CD4-positive, alpha-beta T cell (primary cell): ENCODE results near the gene C16orf46. TPM values are rescaled to one million over a fixed set of nuclear protein-coding genes. Genes with fewer than 3 reads are reported as not detected.

ENCODE experiments used
- ATAC-seq: fragments of 200-7000 bp; cut with Tn5 transposase; one replicate; pipeline ENCODE4 v1.10.0; 2022; ENCODE audit warnings: mild to moderate bottlenecking; ENCODE audit not compliant: poor library complexity
- CTCF ChIA-PET: fragments of 350-600 bp; sonication (Branson Sonifier 250); formaldehyde crosslinking; loops from one replicate; lab custom pipeline; 2021; ENCODE audit warnings: antibody characterized with exemption, inconsistent platforms; lab: Charles Lee
- POLR2A ChIA-PET: fragments of 350-600 bp; sonication (Branson Sonifier 250); formaldehyde crosslinking; loops from one replicate; lab custom pipeline; 2021; ENCODE audit warnings: antibody characterized with exemption, inconsistent platforms; lab: Charles Lee
- DNase-seq, 14 experiments: peaks; one replicate each; pipeline ENCODE4 v3.0.0-alpha.2; 2013 to 2020; ENCODE audit warnings: mixed read lengths in 2 of 14
- H3K27ac ChIP-seq, 2 donors: one replicate each; pipeline versions ENCODE4 v1.5.1 to v1.7.0; 2013; ENCODE audit warnings: low read length in 2 of 2, low read depth in 1 of 2, mild to moderate bottlenecking in 1 of 2
- H3K27me3 ChIP-seq, 2 experiments: 1 replicate in 1 of 2; 2 replicates in 1 of 2; pipeline versions ENCODE4 v1.6.1 to v1.7.0; 2013; ENCODE audit warnings: low read length in 2 of 2, control low read depth in 1 of 2, mild to moderate bottlenecking in 1 of 2, moderate library complexity in 1 of 2; ENCODE audit not compliant: insufficient read depth in 2 of 2, control insufficient read depth in 1 of 2
- H3K36me3 ChIP-seq: one replicate; pipeline ENCODE4 v1.6.1; 2013; ENCODE audit warnings: low read length, control low read depth; ENCODE audit not compliant: insufficient read depth
- H3K4me1 ChIP-seq: one replicate; pipeline ENCODE4 v1.6.1; 2013; ENCODE audit warnings: low read length, control low read depth; ENCODE audit not compliant: insufficient read depth
- H3K4me3 ChIP-seq: one replicate; pipeline ENCODE4 v1.5.1; 2013; ENCODE audit warnings: mild to moderate bottlenecking, low read length, moderate library complexity
- H3K9me3 ChIP-seq, 2 experiments: 1 replicate in 1 of 2; 2 replicates in 1 of 2; pipeline versions ENCODE4 v1.6.1 to v1.7.0; 2013; ENCODE audit warnings: low read length in 2 of 2, mild to moderate bottlenecking in 2 of 2, control low read depth in 1 of 2, moderate library complexity in 1 of 2; ENCODE audit not compliant: control insufficient read depth in 1 of 2, insufficient read depth in 1 of 2
- H3K27ac Mint-ChIP-seq: one replicate; pipeline ENCODE4 v1.8.0; 2020; ENCODE audit warnings: mixed read lengths
- H3K27me3 Mint-ChIP-seq: one replicate; pipeline ENCODE4 v1.8.0; 2021; ENCODE audit warnings: mixed read lengths
- H3K36me3 Mint-ChIP-seq: one replicate; pipeline ENCODE4 v1.8.0; 2021; ENCODE audit warnings: low read depth, mixed read lengths
- H3K4me1 Mint-ChIP-seq: one replicate; pipeline ENCODE4 v1.8.0; 2021; ENCODE audit warnings: low read depth, mixed read lengths
- H3K4me3 Mint-ChIP-seq: one replicate; pipeline ENCODE4 v1.8.0; 2020; ENCODE audit warnings: mild to moderate bottlenecking, mixed read lengths
- H3K9me3 Mint-ChIP-seq: one replicate; pipeline ENCODE4 v1.8.0; 2020; ENCODE audit warnings: mixed read lengths
- intact Hi-C, 2 experiments: fragments of 100-400 bp; cut with DNase I in 1 of 2; cut with micrococcal nuclease in 1 of 2; formaldehyde crosslinking; loops; one replicate each; pipeline versions ENCODE4 v1.15.1 to v1.9.0; 2023 to 2025; cut with DNase I, micrococcal nuclease
- total RNA-seq, 174 experiments: library from RNA in 2 of 174; stranded (reverse) in 2 of 174; gene quantifications; one replicate each; pipeline ENCODE4 v1.2.3 and lab custom pipeline; 2021 to 2026
- TF ChIP-seq, protein P1 (sequence below): fragments of 200-600 bp; IDR thresholded peaks from one replicate; pipeline ENCODE4 v1.8.0; 2022; ENCODE audit warnings: antibody characterized with exemption, mild to moderate bottlenecking

C16orf46 gene
- total RNA-seq, 2 experiments from 2014 or later: 0.55 TPM; not detected in 1

DNA sequence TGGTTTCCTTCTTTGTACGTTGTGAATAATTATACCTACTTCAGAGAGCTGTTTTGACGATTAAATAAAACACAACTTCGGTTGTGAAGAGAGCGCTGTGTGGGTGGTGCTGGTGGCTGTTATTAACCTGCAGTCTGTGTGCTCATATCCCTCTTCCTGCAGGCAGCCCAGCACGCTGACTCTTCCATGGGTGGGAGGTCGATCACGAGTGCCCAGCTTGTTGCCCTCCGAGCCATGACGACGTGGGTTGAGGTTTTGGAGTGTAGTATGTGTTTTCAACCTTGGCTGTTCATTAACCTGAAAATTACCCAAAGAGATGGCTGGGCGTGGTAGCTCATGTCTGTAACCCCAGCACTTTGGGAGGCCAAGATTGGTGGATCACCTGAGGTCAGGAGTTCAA lies 30.5 kb upstream of the C16orf46 start:
- TF ChIP-seq, protein P1, sequence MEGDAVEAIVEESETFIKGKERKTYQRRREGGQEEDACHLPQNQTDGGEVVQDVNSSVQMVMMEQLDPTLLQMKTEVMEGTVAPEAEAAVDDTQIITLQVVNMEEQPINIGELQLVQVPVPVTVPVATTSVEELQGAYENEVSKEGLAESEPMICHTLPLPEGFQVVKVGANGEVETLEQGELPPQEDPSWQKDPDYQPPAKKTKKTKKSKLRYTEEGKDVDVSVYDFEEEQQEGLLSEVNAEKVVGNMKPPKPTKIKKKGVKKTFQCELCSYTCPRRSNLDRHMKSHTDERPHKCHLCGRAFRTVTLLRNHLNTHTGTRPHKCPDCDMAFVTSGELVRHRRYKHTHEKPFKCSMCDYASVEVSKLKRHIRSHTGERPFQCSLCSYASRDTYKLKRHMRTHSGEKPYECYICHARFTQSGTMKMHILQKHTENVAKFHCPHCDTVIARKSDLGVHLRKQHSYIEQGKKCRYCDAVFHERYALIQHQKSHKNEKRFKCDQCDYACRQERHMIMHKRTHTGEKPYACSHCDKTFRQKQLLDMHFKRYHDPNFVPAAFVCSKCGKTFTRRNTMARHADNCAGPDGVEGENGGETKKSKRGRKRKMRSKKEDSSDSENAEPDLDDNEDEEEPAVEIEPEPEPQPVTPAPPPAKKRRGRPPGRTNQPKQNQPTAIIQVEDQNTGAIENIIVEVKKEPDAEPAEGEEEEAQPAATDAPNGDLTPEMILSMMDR: no peak

DNA sequence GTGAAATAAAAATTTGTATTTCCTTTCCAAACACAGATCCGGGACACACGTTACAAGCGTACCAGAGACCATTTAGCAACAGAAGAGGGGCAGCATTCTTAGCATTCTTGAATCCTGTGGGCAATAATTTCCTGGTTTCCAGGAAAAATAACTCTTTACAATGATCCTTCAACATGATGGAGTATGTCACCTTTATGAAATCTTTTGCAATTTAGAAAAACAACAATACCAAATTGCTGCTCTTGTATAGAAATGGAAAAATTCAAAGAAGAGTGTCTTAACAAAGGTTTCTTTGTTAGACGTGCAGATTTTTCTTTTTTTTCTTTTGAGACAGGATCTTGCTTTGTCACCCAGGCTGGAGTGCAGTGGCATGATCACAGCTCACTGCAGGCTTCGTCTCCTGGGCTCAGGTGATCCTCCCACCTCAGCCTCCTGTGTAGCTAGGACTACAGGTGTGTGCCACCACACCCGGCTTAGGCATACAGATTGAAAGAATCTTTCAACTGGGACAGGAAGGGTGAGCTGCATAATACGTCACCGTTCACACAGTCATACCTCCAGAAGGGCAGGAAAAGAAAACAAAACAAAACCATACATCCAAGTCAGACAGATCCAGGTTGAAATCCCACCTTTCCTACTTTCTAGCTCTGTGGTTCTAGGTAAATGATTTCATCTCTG lies 29.9 kb upstream of the C16orf46 start:
- Histone ChIP-seq H3K4me3 (no peak overlapping the region), H3K4me1 (no peaks in the 10 kb centered on the region), H3K27ac (no peak overlapping the region), H3K27me3 (no peaks in the 10 kb centered on the region), H3K9me3 (peaks cover 0 to 4% of the 10 kb centered on the region in 2 experiments), H3K36me3 (no peaks in the 10 kb centered on the region)
- intact Hi-C loops: no loop called here
- no peak overlapping the region for H3K27ac Mint-ChIP-seq
- TF ChIP-seq, protein P1: no peak
- POLR2A ChIA-PET: no interaction called here
- DNase-seq: no peak
- no peaks in the 10 kb centered on the region for H3K36me3 Mint-ChIP-seq
- no peak overlapping the region for H3K4me3 Mint-ChIP-seq
- ATAC-seq: no peak
- no peaks in the 10 kb centered on the region for H3K4me1 Mint-ChIP-seq
- no peaks in the 10 kb centered on the region for H3K9me3 Mint-ChIP-seq
- CTCF ChIA-PET: no interaction called here
- H3K27me3 Mint-ChIP-seq: peaks cover 8% of the 10 kb centered on the region

More for the DNA sequence above, 30.5 kb upstream of the C16orf46 start:
- no peak overlapping the region for H3K27ac Mint-ChIP-seq
- Histone ChIP-seq H3K27me3 (no peaks in the 10 kb centered on the region), H3K9me3 (peaks cover 0 to 4% of the 10 kb centered on the region in 2 experiments), H3K36me3 (no peaks in the 10 kb centered on the region), H3K4me1 (no peaks in the 10 kb centered on the region), H3K27ac (no peak overlapping the region), H3K4me3 (no peak overlapping the region)
- CTCF ChIA-PET: no interaction called here
- no peaks in the 10 kb centered on the region for H3K36me3 Mint-ChIP-seq
- ATAC-seq (no peak), DNase-seq (no peak)
- no peaks in the 10 kb centered on the region for H3K4me1 Mint-ChIP-seq
- peaks cover 10% of the 10 kb centered on the region for H3K27me3 Mint-ChIP-seq
- no peaks in the 10 kb centered on the region for H3K9me3 Mint-ChIP-seq
- intact Hi-C loops: no loop called here
- H3K4me3 Mint-ChIP-seq: no peak overlapping the region
- POLR2A ChIA-PET: no interaction called here

DNA sequence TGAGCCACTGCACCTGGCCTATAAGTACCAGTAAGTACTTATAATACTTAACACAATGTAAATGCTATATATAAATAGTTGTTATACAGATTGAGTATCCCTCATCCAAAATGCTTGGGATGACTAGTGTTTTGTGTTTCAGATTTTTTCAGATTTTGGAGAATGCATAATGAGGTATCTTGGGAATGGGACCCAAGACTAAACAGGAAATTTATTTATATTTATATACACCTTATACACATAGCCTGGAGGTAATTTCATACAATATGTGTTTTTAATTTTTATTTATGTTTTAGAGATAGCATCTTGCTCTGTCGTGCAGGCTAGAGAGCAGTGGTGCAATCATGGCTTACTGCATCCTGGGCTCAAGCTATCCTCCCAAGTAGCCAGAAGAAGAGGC lies 28.9 kb upstream of the C16orf46 start:
- H3K27ac Mint-ChIP-seq: no peak overlapping the region
- TF ChIP-seq, protein P1: no peak
- Histone ChIP-seq H3K27me3 (no peaks in the 10 kb centered on the region), H3K9me3 (peaks cover 0 to 4% of the 10 kb centered on the region in 2 experiments), H3K4me1 (no peaks in the 10 kb centered on the region), H3K36me3 (no peaks in the 10 kb centered on the region), H3K27ac (no peak overlapping the region), H3K4me3 (no peak overlapping the region)
- no peaks in the 10 kb centered on the region for H3K4me1 Mint-ChIP-seq
- ChIA-PET POLR2A (no interaction called here), CTCF (no interaction called here)
- H3K36me3 Mint-ChIP-seq: no peaks in the 10 kb centered on the region
- ATAC-seq (no peak), DNase-seq (no peak)
- no peaks in the 10 kb centered on the region for H3K9me3 Mint-ChIP-seq
- intact Hi-C loops: no loop called here
- no peak overlapping the region for H3K4me3 Mint-ChIP-seq
- H3K27me3 Mint-ChIP-seq: peaks cover 8% of the 10 kb centered on the region
